Motor neuron (in vitro differentiated cells): ENCODE results near the gene AARS2. TPM values are rescaled to one million over a fixed set of nuclear protein-coding genes. Genes with fewer than 3 reads are reported as not detected.

Experiments used
- ATAC-seq, 8 experiments: fragments of 200-7000 bp; cut with Tn5 transposase; replicated peaks in 6 of 8; 2 replicates each; pipeline ENCODE4 v1.8.0; 2021; ENCODE audit warnings: mild to moderate bottlenecking in 8 of 8, moderate library complexity in 8 of 8
- H3K27ac ChIP-seq, 2 donors: fragments of 250-450 bp; sonication (Bioruptor Pico); 2 replicates each; pipeline ENCODE4 v1.9.0; 2021; ENCODE audit warnings: antibody characterized with exemption in 2 of 2, mild to moderate bottlenecking in 2 of 2, moderate library complexity in 1 of 2
- H3K4me1 ChIP-seq, 2 donors: fragments of 250-450 bp; sonication (Bioruptor Pico); replicated peaks in 1 of 2; 2 replicates each; pipeline ENCODE4 v1.6.1; 2021; ENCODE audit warnings: antibody characterized with exemption in 2 of 2, mild to moderate bottlenecking in 2 of 2, moderate library complexity in 1 of 2
- H3K4me3 ChIP-seq, 5 donors: fragments of 250-450 bp; sonication (Bioruptor Pico); 2 replicates each; pipeline ENCODE4 v1.9.0; 2021; ENCODE audit warnings: antibody characterized with exemption in 5 of 5, mild to moderate bottlenecking in 5 of 5, moderate library complexity in 4 of 5
- WGBS, 10 experiments: fragments of 450-650 bp; shearing (Covaris generic); methylation state at CpG; one replicate each; pipeline ENCODE4 v1.0.0; 2022; 5-methylcytosine and 5-hydroxymethylcytosine counted together
- in situ Hi-C, 9 experiments: fragments of 400-800 bp; cut with MboI; loops; one replicate each; pipeline ENCODE4 v1.15.0; 2021; ENCODE audit warnings: low sequenced_read_pairs in 9 of 9, low pct_unique_long_range_greater_than_20kb in 2 of 9; ENCODE audit not compliant: unreplicated experiment in 9 of 9
- total RNA-seq, 8 experiments: library from RNA; unstranded; fragments of 300-600 nt; gene quantifications; 2 replicates each; pipeline versions ENCODE4 v1.2.3 to v1.2.4, GENCODE V29; 2022

Gene AARS2
- total RNA-seq, 8 experiments from 2014 or later, result 6.5 to 19.5 (median 11.5) TPM

DNA sequence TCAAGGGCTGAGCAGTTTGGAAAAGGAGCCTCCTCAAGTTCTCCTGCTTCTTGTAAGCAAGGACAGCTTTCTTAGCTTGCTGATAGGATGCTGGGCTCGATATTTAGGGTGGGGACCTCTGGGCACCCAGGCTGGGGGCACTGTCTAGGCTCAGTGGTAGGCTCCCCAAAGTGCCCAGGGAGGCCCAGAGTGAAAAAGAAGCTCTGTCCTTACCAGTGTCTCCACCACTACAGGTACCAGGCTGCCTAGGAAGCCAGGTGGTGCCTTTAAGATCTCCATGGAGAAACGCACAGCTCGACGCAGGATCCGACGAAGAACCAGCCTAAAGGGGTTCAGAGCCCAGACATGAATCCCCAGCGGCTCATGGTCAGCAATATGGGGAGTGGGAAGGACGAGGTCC, 6.4 kb downstream of the AARS2 start:
- no peak for ATAC-seq
- Histone ChIP-seq H3K4me1 (peaks cover 0 to 10% of the 10 kb centered on the region in 2 donors), H3K27ac (no peak overlapping the region), H3K4me3 (no peak overlapping the region)
- in situ Hi-C loops, result no loop called here
- WGBS, 10 experiments, result 80 to 100% (median 92%) methylated on average over 1 to 7 of the region's 8 CpGs; no CpG with 5 or more reads in 5 of the 10 experiments

DNA sequence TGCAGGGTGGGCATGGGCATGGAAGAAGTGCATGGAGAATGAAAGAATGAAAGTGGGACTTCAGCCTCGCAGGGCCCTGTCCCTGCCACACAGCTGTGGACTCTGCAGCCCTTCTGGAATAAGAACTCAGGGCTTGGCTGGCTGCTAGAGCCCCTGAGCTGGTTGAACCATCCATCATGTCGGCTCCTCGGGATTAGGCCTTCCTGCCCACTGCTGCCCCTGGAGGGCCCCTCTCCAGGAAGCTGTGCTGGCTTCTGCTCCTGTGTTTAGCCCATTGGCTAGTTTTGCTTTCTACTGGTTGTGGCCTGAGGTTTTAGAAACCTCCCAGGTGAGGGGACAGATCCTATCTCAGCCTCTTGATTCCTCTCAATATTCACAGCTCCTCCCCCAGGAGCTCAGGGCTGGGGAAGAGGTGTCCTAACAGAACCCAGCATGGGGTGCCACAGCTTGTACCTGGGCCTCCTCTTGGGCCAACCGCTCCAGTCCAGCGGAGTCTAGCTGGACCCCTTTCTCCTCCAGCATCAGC, 7.9 kb downstream of the AARS2 start:
- ATAC-seq, result peak in 6 of 8 experiments; percentile 9 to 43 (median 26)
- H3K4me3 ChIP-seq, result no peak overlapping the region
- in situ Hi-C loops, result no loop called here
- peak overlapping the region in 1 of 2 donors; percentile 53 for H3K27ac ChIP-seq
- peaks cover 0 to 10% of the 10 kb centered on the region in 2 donors for H3K4me1 ChIP-seq
- WGBS, 10 experiments, result 76 to 100% (median 95%) methylated on average over 1 to 4 of the region's 5 CpGs; no CpG with 5 or more reads in 6 of the 10 experiments

GRCh38 chr6:44304282-44305199, 8.6 kb downstream of the AARS2 start:
- peaks cover 0 to 10% of the 10 kb centered on the region in 2 donors for H3K4me1 ChIP-seq
- ATAC-seq, result peak; percentile 26 to 81 (median 54)
- peak overlapping the region in 1 of 2 donors; percentile 53 for H3K27ac ChIP-seq
- 40 to 94% (median 75%) methylated on average over 1 to 7 of the region's 25 CpGs; no CpG with 5 or more reads in 1 of the 10 experiments for WGBS, 10 experiments
- no peak overlapping the region for H3K4me3 ChIP-seq
- in situ Hi-C loops, result no loop called here

GRCh38 chr6:44303842-44304241, 9.3 kb downstream of the AARS2 start:
- WGBS, 10 experiments, result 90 to 100% (median 96%) methylated on average over 2 to 4 of the region's 6 CpGs; no CpG with 5 or more reads in 7 of the 10 experiments
- ATAC-seq, result no peak
- in situ Hi-C loops, result no loop called here

GRCh38 chr6:44302856-44303255, 10.3 kb downstream of the AARS2 start:
- no peak for ATAC-seq
- WGBS, 10 experiments, result 80 to 97% (median 92%) methylated on average over 1 to 7 of the region's 12 CpGs; no CpG with 5 or more reads in 4 of the 10 experiments
- peaks cover 5 to 15% of the 10 kb centered on the region in 2 donors for H3K4me1 ChIP-seq
- no peak overlapping the region for H3K27ac ChIP-seq
- no peak overlapping the region for H3K4me3 ChIP-seq
- in situ Hi-C loops, result no loop called here

More at GRCh38 chr6:44303842-44304241, 9.3 kb downstream of the AARS2 start:
- Histone ChIP-seq H3K27ac (no peak overlapping the region), H3K4me3 (no peak overlapping the region), H3K4me1 (peaks cover 0 to 10% of the 10 kb centered on the region in 2 donors)

DNA sequence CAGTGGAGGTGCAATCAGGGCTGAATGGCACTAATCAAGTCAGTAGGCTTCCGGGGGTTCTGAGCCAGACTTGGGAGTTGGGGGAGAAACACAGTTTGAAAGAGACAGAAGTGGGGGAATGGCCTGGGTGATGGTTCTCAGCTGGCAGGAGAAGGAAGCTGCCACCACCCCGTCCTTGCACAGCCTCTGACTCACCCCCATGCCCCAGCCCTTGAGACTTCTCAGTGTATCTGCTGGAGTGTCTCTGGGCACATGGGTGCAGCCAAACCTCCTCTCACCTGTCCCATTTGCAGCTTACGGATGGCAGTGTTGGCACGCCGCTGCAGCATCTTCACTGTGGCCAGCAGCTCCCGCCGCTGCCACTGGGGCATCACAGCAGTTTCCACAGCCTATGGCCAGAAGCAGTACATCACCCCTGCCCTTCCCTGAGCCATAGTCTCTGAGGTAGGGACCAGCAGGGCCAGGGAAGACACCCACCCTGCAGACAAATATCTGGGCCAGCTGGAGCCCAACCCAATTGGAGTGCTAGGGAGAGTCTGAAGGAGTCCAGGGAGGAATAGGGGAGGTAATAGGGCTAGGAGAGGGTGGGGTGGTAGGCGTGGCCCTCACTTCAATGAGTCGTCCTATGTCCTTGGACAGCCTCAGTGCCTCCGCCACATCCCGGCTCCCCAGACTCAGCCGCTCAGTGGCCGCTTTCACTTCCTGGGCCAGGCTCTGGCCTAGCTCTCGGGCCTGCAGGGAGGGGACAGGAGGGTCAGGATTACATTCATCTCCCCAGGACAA, 11.2 kb downstream of the AARS2 start:
- peak in 1 of 8 experiments; percentile 24 for ATAC-seq
- Histone ChIP-seq H3K4me3 (no peak overlapping the region), H3K4me1 (peaks cover 5 to 17% of the 10 kb centered on the region in 2 donors), H3K27ac (no peak overlapping the region)
- WGBS, 10 experiments, result 0 to 100% (median 95%) methylated on average over 1 to 11 of the region's 14 CpGs; no CpG with 5 or more reads in 4 of the 10 experiments
- in situ Hi-C loops, result no loop called here

- in situ Hi-C loops, result no loop called here
- H3K4me1 ChIP-seq, result peaks cover 7 to 23% of the 10 kb centered on the region in 2 donors
- ATAC-seq, result no peak
- WGBS, 10 experiments, result 90 to 100% (median 100%) methylated on average over 1 to 5 of the region's 8 CpGs; no CpG with 5 or more reads in 5 of the 10 experiments
- H3K4me3 ChIP-seq, result no peak overlapping the region
- no peak overlapping the region for H3K27ac ChIP-seq
Observed at GRCh38 chr6:44301106-44301505, 12.0 kb downstream of the AARS2 start.

GRCh38 chr6:44300292-44300823, 12.8 kb downstream of the AARS2 start:
- no peak for ATAC-seq
- WGBS, 10 experiments, result 0 to 88% (median 83%) methylated on average over 1 to 6 of the region's 7 CpGs; no CpG with 5 or more reads in 6 of the 10 experiments
- Histone ChIP-seq H3K4me3 (no peak overlapping the region), H3K4me1 (peaks cover 7 to 18% of the 10 kb centered on the region in 2 donors), H3K27ac (no peak overlapping the region)
- in situ Hi-C loops, result no loop called here

DNA sequence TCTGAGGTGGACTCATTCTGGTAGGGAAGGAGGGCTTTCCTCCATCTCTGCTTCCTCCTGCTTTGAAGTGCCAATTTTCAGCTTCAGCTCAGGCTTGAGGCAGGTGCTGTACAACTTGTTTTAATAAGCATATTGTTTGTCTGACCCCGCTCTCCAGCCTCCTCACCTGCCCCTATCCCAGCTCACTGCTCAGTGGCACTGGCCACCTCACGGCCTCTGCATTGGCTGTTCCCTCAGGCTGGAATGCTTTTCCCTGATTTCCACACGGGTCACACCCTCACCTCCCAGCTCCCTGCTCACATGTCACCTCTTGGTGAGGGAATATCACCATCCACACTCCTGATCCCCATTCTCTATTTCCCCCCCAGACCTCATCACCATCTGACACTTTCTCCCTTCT, 14.3 kb downstream of the AARS2 start:
- no peak overlapping the region for H3K27ac ChIP-seq
- no peak for ATAC-seq
- WGBS, 10 experiments, result 0 to 93% (median 43%) methylated on average over 1 to 2 of the region's 3 CpGs; no CpG with 5 or more reads in 6 of the 10 experiments
- in situ Hi-C loops, result no loop called here
- H3K4me1 ChIP-seq, result peaks cover 7 to 13% of the 10 kb centered on the region in 2 donors
- no peak overlapping the region for H3K4me3 ChIP-seq

DNA sequence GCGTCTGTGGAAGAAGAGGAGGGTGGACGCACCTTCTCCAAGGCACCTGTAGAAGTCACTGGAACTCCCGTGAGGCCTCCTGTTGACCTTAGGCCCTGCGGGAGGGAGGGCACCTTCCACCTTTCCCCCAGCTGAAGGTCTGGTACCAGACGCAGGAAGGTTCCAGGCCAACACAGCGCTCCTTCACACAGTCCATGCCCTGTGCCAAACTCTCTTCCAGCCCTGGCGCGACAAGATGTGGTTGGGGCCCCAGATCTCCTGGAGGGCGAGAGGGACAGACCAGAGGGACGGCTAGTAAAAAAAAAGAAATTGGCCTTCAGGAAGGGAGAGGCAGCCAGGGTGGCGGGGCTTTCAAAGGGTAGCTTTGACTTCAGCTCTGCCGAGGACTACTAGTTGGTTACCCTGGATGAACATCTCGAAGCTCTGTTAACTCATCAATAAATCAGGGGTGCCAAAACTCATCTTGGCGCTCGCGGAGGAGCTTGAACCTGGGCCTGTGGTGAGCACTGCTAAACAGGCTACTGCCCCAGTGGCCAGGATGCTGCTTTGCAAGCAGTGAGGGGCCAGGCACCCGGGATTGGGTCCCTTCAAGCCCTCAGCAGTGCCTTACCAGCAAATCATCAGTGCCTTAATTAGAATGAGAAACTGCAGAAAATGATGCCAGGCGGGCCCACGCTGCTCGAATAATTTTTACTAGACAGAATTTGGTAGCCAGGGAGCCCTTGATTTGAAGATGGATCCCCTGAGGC, 14.9 kb downstream of the AARS2 start:
- in situ Hi-C loops, result no loop called here
- ATAC-seq, result peak in 7 of 8 experiments; percentile 1 to 19 (median 12)
- H3K4me3 ChIP-seq, result peak overlapping the region; percentile 52 to 61 (median 53)
- 27 to 100% (median 57%) methylated on average over 1 to 10 of the region's 20 CpGs; no CpG with 5 or more reads in 2 of the 10 experiments for WGBS, 10 experiments
- peaks cover 7 to 13% of the 10 kb centered on the region in 2 donors for H3K4me1 ChIP-seq
- H3K27ac ChIP-seq, result no peak overlapping the region

DNA sequence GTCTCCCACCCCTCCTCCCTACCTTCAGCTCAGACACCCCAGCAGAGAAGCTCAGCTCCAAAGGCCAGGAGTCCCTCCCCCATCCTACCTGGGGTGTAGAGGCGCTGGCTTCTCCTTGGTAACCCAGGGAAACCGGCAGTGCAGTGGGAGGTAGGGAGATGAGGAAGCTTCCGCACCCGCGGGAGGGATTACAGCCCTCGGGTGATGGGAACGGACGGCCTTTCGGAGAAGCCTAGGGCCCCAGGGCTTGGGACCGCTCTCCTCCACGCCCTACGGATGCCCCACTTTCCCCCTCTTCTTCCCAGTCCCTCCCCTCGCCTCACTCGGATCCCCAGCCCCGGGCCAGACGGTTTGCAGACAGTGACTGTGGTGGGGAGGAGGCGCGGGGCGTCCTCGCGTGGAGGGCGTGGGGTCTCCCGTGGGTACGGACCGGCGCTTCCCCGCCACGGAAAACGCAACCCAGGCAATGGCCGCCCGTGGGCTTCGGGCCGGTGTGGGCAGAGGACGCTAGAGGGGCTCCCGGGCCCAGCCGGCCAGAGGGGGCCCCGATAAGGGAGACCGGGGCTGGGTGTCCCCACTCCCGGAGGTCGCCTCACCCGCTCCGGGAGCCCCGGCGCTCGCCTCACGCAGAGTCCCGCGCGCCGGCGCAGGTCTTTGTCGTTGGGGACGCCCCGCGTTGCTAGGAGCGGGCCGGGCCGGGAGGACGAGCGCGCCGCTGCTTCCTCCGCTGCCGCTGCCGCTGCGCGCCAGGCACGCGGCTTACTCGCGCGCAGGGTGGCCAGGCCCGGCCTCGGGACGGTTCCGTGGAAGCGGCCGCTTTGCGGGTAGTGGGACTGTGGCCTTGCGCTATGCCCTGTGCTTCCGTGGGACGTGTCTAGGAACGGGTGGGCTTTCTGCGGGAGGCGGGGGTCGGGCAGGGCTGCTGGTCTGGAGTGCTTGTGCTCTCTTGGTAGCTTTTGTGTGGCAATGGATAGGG, 15.8 kb downstream of the AARS2 start:
- 0% methylated on average over 1 to 26 of the region's 86 CpGs; no CpG with 5 or more reads in 8 of the 10 experiments for WGBS, 10 experiments
- in situ Hi-C loops, result no loop called here
- ATAC-seq, result peak; percentile 82 to 91 (median 89)
- no peak overlapping the region for H3K27ac ChIP-seq
- H3K4me3 ChIP-seq, result peak overlapping the region; percentile 52 to 61 (median 53)
- H3K4me1 ChIP-seq, result peaks cover 7 to 13% of the 10 kb centered on the region in 2 donors
